K562 (cell line): Measurements from ENCODE around the gene PRRT1. TPM values are rescaled to one million over a fixed set of nuclear protein-coding genes. Genes with fewer than 3 reads are reported as not detected.
A peak's percentile ranks its signal among the peaks of the same experiment; 100 is the strongest.

ENCODE experiments used
- CBFA2T3 ChIP-seq: fragments of 450-650 bp; IDR thresholded peaks from 2 replicates; pipeline ENCODE4 v1.6.1; 2017
- CHAMP1 ChIP-seq: fragments of 450-650 bp; IDR thresholded peaks from 2 replicates; pipeline ENCODE4 v1.6.1; 2016; ENCODE audit warnings: mild to moderate bottlenecking
- LARP7 ChIP-seq: fragments of 450-650 bp; IDR thresholded peaks from 2 replicates; pipeline ENCODE4 v1.6.1; 2016
- MED1 ChIP-seq: sonication (generic); formaldehyde crosslinking; IDR thresholded peaks from 2 replicates; pipeline ENCODE4 v1.8.1; 2023; ENCODE audit warnings: missing genetic modification reagents, borderline replicate concordance
- MEF2A ChIP-seq: IDR thresholded peaks from 2 replicates; pipeline ENCODE4 v1.6.1; 2011; ENCODE audit warnings: low read depth, mild to moderate bottlenecking, low read length, moderate library complexity; ENCODE audit not compliant: control insufficient read depth
- NUFIP1 ChIP-seq: fragments of 450-650 bp; IDR thresholded peaks from 2 replicates; pipeline ENCODE4 v1.6.1; 2018; ENCODE audit not compliant: partially characterized antibody
- RB1 ChIP-seq: fragments of 450-650 bp; IDR thresholded peaks from 2 replicates; pipeline ENCODE4 v1.6.1; 2017; ENCODE audit warnings: low read depth, mild to moderate bottlenecking
- ZNF232 ChIP-seq: sonication (generic); formaldehyde crosslinking; IDR thresholded peaks from 2 replicates; pipeline ENCODE4 v1.8.0; 2022; ENCODE audit warnings: mild to moderate bottlenecking, missing genetic modification reagents
- polyA plus RNA-seq, 8 experiments: library from polyadenylated mRNA; depleted of rRNA in 4 of 8; stranded (reverse) in 5 of 8; unstranded in 3 of 8; fragments of >200 nt; fragmentation: Nextera tagmentation in 2 of 8; fragmentation: Illumina TruSeq in 1 of 8; extraction: Ambion mirVana in 2 of 8; extraction: Trizol in 1 of 8; gene quantifications; 2 replicates each; pipeline versions ENCODE4 v1.2.1 to v1.2.3, GENCODE V29; 2011 to 2014; ENCODE audit warnings: inconsistent platforms in 1 of 8, missing spikeins in 1 of 8
- total RNA-seq, 7 experiments: library from RNA; depleted of rRNA in 6 of 7; stranded (reverse); fragments of >200 nt in 6 of 7; fragmentation: Illumina TruSeq in 2 of 7; extraction: Trizol in 2 of 7; gene quantifications; 2 replicates each; pipeline versions ENCODE4 v1.2.1 to v1.2.3, GENCODE V29; 2011 to 2021; ENCODE audit warnings: low replicate concordance in 1 of 7
- TF ChIP-seq, protein P1 (sequence below), 2 experiments: IDR thresholded peaks; 2 replicates each; pipeline ENCODE4 v1.6.1; 2011; ENCODE audit warnings: borderline replicate concordance in 1 of 2, control low read depth in 1 of 2, low read depth in 1 of 2, low read length in 1 of 2, mild to moderate bottlenecking in 1 of 2, mixed read lengths in 1 of 2, moderate library complexity in 1 of 2; ENCODE audit not compliant: insufficient read depth in 1 of 2, insufficient read length in 1 of 2, poor library complexity in 1 of 2, severe bottlenecking in 1 of 2; ENCODE audit errors: extremely low read depth in 1 of 2
- TF ChIP-seq, protein P2 (sequence below): sonication (generic); formaldehyde crosslinking; IDR thresholded peaks from 2 replicates; pipeline ENCODE4 v1.8.0; 2023; ENCODE audit warnings: missing genetic modification reagents, mild to moderate bottlenecking, borderline replicate concordance

The PRRT1 gene
- total and polyA plus RNA-seq, 9 of the 15 experiments (the other 6 are each of a cell fraction or from before 2014, with no cell fraction given), result 0.14 to 3.5 (median 0.41) TPM

DNA sequence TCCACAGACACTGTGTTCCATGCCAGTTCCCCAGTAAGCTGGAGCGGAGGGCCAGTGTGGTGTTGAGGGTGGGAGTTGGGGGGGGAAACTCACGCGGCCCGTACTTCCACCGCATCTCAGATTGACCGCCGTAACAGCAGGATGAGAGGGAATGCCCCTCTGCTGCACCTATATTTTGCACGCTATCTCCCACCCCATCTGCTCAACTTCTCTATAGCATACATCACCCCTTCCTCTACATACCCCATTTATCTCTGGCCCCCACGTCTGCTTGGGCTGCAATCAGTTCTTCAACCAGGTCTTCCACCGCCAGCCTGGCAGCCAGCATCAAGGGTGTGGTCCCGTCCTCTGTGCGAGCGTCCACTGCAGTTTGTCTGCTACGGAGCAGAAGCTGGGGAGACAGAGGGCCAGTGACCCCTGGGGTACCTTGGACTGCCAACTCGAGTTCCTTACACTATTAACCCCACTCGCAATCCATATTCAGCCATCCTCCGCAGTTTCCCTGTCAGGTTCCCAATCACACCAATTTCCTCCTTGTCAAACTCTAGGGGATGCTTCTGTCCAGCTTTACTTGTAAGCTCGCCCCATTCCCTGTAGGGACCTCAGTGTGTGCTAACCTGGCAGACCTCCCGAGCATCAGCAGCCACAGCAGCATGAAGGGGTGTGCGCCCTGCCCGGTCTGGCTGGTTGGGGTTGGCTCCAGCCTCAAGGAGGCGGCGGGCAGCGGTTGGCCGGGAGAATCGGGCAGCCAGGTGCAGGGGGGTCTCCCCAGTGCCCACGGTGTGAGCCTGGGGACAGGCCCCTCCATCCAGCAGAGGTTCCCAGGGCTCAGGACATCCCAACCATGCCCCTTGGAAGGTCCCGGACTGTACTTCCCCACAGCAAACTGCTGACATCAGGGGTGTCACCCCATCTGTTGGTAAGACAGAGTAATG, 45.2 kb upstream of the PRRT1 start (continued):
- TF ChIP-seq, protein P1, sequence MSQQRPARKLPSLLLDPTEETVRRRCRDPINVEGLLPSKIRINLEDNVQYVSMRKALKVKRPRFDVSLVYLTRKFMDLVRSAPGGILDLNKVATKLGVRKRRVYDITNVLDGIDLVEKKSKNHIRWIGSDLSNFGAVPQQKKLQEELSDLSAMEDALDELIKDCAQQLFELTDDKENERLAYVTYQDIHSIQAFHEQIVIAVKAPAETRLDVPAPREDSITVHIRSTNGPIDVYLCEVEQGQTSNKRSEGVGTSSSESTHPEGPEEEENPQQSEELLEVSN (IDR thresholded peaks at IDR 0.05; ENCODE audit: borderline replicate concordance in 1 of 2, extremely low read depth in 1 of 2, insufficient read depth in 1 of 2, insufficient read length in 1 of 2, low read depth in 1 of 2, low read length in 1 of 2, poor library complexity in 1 of 2, severe bottlenecking in 1 of 2), result peak in 1 of 2 experiments; percentile 3
- no peak for TF ChIP-seq CHAMP1
- TF ChIP-seq MED1, result no peak
- TF ChIP-seq, protein P2, sequence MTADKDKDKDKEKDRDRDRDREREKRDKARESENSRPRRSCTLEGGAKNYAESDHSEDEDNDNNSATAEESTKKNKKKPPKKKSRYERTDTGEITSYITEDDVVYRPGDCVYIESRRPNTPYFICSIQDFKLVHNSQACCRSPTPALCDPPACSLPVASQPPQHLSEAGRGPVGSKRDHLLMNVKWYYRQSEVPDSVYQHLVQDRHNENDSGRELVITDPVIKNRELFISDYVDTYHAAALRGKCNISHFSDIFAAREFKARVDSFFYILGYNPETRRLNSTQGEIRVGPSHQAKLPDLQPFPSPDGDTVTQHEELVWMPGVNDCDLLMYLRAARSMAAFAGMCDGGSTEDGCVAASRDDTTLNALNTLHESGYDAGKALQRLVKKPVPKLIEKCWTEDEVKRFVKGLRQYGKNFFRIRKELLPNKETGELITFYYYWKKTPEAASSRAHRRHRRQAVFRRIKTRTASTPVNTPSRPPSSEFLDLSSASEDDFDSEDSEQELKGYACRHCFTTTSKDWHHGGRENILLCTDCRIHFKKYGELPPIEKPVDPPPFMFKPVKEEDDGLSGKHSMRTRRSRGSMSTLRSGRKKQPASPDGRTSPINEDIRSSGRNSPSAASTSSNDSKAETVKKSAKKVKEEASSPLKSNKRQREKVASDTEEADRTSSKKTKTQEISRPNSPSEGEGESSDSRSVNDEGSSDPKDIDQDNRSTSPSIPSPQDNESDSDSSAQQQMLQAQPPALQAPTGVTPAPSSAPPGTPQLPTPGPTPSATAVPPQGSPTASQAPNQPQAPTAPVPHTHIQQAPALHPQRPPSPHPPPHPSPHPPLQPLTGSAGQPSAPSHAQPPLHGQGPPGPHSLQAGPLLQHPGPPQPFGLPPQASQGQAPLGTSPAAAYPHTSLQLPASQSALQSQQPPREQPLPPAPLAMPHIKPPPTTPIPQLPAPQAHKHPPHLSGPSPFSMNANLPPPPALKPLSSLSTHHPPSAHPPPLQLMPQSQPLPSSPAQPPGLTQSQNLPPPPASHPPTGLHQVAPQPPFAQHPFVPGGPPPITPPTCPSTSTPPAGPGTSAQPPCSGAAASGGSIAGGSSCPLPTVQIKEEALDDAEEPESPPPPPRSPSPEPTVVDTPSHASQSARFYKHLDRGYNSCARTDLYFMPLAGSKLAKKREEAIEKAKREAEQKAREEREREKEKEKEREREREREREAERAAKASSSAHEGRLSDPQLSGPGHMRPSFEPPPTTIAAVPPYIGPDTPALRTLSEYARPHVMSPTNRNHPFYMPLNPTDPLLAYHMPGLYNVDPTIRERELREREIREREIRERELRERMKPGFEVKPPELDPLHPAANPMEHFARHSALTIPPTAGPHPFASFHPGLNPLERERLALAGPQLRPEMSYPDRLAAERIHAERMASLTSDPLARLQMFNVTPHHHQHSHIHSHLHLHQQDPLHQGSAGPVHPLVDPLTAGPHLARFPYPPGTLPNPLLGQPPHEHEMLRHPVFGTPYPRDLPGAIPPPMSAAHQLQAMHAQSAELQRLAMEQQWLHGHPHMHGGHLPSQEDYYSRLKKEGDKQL (CRISPR knock-in tag), result 0 out of 2 replicates have a peak, but pooled peaks have one; percentile 76
- no peak for TF ChIP-seq MEF2A
- peak; percentile 12; the same call in 1 of the 2 replicates for TF ChIP-seq ZNF232 (CRISPR knock-in tag)
- TF ChIP-seq CBFA2T3, result peak; percentile 86
- TF ChIP-seq LARP7, result no peak
- TF ChIP-seq RB1, result no peak
- TF ChIP-seq NUFIP1, result no peak
